Neuron (in vitro differentiated cells): ENCODE data around the gene NALCN.

Source experiments
- H2AFZ ChIP-seq: one replicate; pipeline ENCODE4 v1.6.1; 2013; ENCODE audit warnings: low read depth, mild to moderate bottlenecking, inconsistent platforms, low read length, moderate library complexity
- H3K27me3 ChIP-seq: one replicate; pipeline ENCODE4 v1.6.1; 2013; ENCODE audit warnings: low read length; ENCODE audit not compliant: insufficient read depth
- H3K36me3 ChIP-seq: one replicate; pipeline ENCODE4 v1.6.1; 2013; ENCODE audit warnings: low read length; ENCODE audit not compliant: insufficient read depth
- H3K4me1 ChIP-seq: one replicate; pipeline ENCODE4 v1.6.1; 2013; ENCODE audit warnings: low read length; ENCODE audit not compliant: insufficient read depth
- H3K4me3 ChIP-seq: 2 replicates; pipeline ENCODE4 v1.5.1; 2013; ENCODE audit warnings: mild to moderate bottlenecking, low read length, moderate library complexity
- H3K9me3 ChIP-seq: one replicate; pipeline ENCODE4 v1.6.1; 2013; ENCODE audit warnings: low read length

NALCN gene

GRCh38 chr13:101401196-101401595 is 15.1 kb downstream of the NALCN start:
- H3K9me3 ChIP-seq, result no peaks in the 10 kb centered on the region
- no peaks in the 10 kb centered on the region for H3K36me3 ChIP-seq
- no peaks in the 10 kb centered on the region for H3K27me3 ChIP-seq
- no peaks in the 10 kb centered on the region for H3K4me1 ChIP-seq
- H2AFZ ChIP-seq, result no peak overlapping the region
- H3K4me3 ChIP-seq, result no peak overlapping the region

- H3K4me1 ChIP-seq, result no peaks in the 10 kb centered on the region
- H3K36me3 ChIP-seq, result no peaks in the 10 kb centered on the region
- no peak overlapping the region for H2AFZ ChIP-seq
- no peaks in the 10 kb centered on the region for H3K27me3 ChIP-seq
- H3K4me3 ChIP-seq, result no peak overlapping the region
- no peaks in the 10 kb centered on the region for H3K9me3 ChIP-seq
These were observed 16.9 kb downstream of the NALCN start for GRCh38 chr13:101399365-101399764.

GRCh38 chr13:101398920-101399319 is 17.4 kb downstream of the NALCN start:
- no peaks in the 10 kb centered on the region for H3K4me1 ChIP-seq
- H2AFZ ChIP-seq, result no peak overlapping the region
- no peak overlapping the region for H3K4me3 ChIP-seq
- H3K9me3 ChIP-seq, result no peaks in the 10 kb centered on the region
- H3K27me3 ChIP-seq, result no peaks in the 10 kb centered on the region
- H3K36me3 ChIP-seq, result no peaks in the 10 kb centered on the region

GRCh38 chr13:101398191-101398590 is 18.1 kb downstream of the NALCN start:
- no peak overlapping the region for H2AFZ ChIP-seq
- H3K27me3 ChIP-seq, result no peaks in the 10 kb centered on the region
- no peaks in the 10 kb centered on the region for H3K9me3 ChIP-seq
- no peaks in the 10 kb centered on the region for H3K4me1 ChIP-seq
- H3K4me3 ChIP-seq, result no peak overlapping the region
- no peaks in the 10 kb centered on the region for H3K36me3 ChIP-seq

GRCh38 chr13:101397742-101398141 is 18.6 kb downstream of the NALCN start:
- no peaks in the 10 kb centered on the region for H3K4me1 ChIP-seq
- H3K9me3 ChIP-seq, result no peaks in the 10 kb centered on the region
- no peaks in the 10 kb centered on the region for H3K36me3 ChIP-seq
- H3K4me3 ChIP-seq, result no peak overlapping the region
- no peaks in the 10 kb centered on the region for H3K27me3 ChIP-seq
- no peak overlapping the region for H2AFZ ChIP-seq

GRCh38 chr13:101394605-101395004 is 21.7 kb downstream of the NALCN start:
- H3K27me3 ChIP-seq, result no peaks in the 10 kb centered on the region
- no peaks in the 10 kb centered on the region for H3K9me3 ChIP-seq
- no peak overlapping the region for H3K4me3 ChIP-seq
- no peak overlapping the region for H2AFZ ChIP-seq
- no peaks in the 10 kb centered on the region for H3K36me3 ChIP-seq
- H3K4me1 ChIP-seq, result no peaks in the 10 kb centered on the region

- no peak overlapping the region for H3K4me3 ChIP-seq
- H3K9me3 ChIP-seq, result no peaks in the 10 kb centered on the region
- H3K4me1 ChIP-seq, result no peaks in the 10 kb centered on the region
- H3K36me3 ChIP-seq, result no peaks in the 10 kb centered on the region
- H3K27me3 ChIP-seq, result no peaks in the 10 kb centered on the region
- H2AFZ ChIP-seq, result no peak overlapping the region
These were observed 23.2 kb downstream of the NALCN start for GRCh38 chr13:101393140-101393539.

- no peaks in the 10 kb centered on the region for H3K27me3 ChIP-seq
- no peak overlapping the region for H3K4me3 ChIP-seq
- no peaks in the 10 kb centered on the region for H3K9me3 ChIP-seq
- no peak overlapping the region for H2AFZ ChIP-seq
- no peaks in the 10 kb centered on the region for H3K4me1 ChIP-seq
- no peaks in the 10 kb centered on the region for H3K36me3 ChIP-seq
These were observed 25.8 kb downstream of the NALCN start for GRCh38 chr13:101390461-101390860.

GRCh38 chr13:101384929-101385328 is 31.4 kb downstream of the NALCN start:
- Histone ChIP-seq H3K9me3 (no peaks in the 10 kb centered on the region), H3K4me3 (no peak overlapping the region), H2AFZ (no peak overlapping the region), H3K4me1 (peaks cover 15% of the 10 kb centered on the region), H3K36me3 (no peaks in the 10 kb centered on the region), H3K27me3 (no peaks in the 10 kb centered on the region)

- no peak overlapping the region for H3K4me3 ChIP-seq
These were observed 32.7 kb downstream of the NALCN start for GRCh38 chr13:101383595-101383994.

GRCh38 chr13:101382701-101383100 is 33.6 kb downstream of the NALCN start:
- no peaks in the 10 kb centered on the region for H3K27me3 ChIP-seq

More at GRCh38 chr13:101383595-101383994, 32.7 kb downstream of the NALCN start:
- peaks cover 15% of the 10 kb centered on the region for H3K4me1 ChIP-seq
- H3K9me3 ChIP-seq, result no peaks in the 10 kb centered on the region
- H2AFZ ChIP-seq, result no peak overlapping the region
- H3K36me3 ChIP-seq, result no peaks in the 10 kb centered on the region
- no peaks in the 10 kb centered on the region for H3K27me3 ChIP-seq

GRCh38 chr13:101382086-101382485 is 34.2 kb downstream of the NALCN start:
- Histone ChIP-seq H3K4me3 (no peak overlapping the region), H3K9me3 (no peaks in the 10 kb centered on the region), H3K36me3 (no peaks in the 10 kb centered on the region)

More at GRCh38 chr13:101382701-101383100, 33.6 kb downstream of the NALCN start:
- Histone ChIP-seq H3K4me1 (peaks cover 15% of the 10 kb centered on the region), H3K4me3 (no peak overlapping the region), H3K9me3 (no peaks in the 10 kb centered on the region), H3K36me3 (no peaks in the 10 kb centered on the region), H2AFZ (no peak overlapping the region)

GRCh38 chr13:101360525-101360924 is 55.8 kb downstream of the NALCN start:
- Histone ChIP-seq H3K4me1 (no peaks in the 10 kb centered on the region), H2AFZ (no peak overlapping the region), H3K36me3 (no peaks in the 10 kb centered on the region), H3K27me3 (no peaks in the 10 kb centered on the region), H3K4me3 (no peak overlapping the region), H3K9me3 (no peaks in the 10 kb centered on the region)

More at GRCh38 chr13:101382086-101382485, 34.2 kb downstream of the NALCN start:
- Histone ChIP-seq H3K4me1 (peaks cover 15% of the 10 kb centered on the region), H3K27me3 (no peaks in the 10 kb centered on the region), H2AFZ (no peak overlapping the region)

GRCh38 chr13:101354895-101355294 is 61.4 kb downstream of the NALCN start:
- Histone ChIP-seq H2AFZ (no peak overlapping the region), H3K27me3 (no peaks in the 10 kb centered on the region), H3K4me1 (no peaks in the 10 kb centered on the region), H3K36me3 (no peaks in the 10 kb centered on the region), H3K9me3 (no peaks in the 10 kb centered on the region), H3K4me3 (no peak overlapping the region)
